ENCODE results near the gene ZNF280A.
"Not testable (repeated sequence)": the region's sequence is repeated elsewhere in the genome, so short reads cannot be mapped to it uniquely, and the experiment has no call there.

ZNF280A gene

GRCh38 chr22:22536916-22537315 is 16.8 kb upstream of the ZNF280A start:
- no peak for DNase-seq (ENCODE audit: low spot score)
- no peak for TF ChIP-seq CTCF (IDR thresholded peaks at IDR 0.05; ENCODE audit: extremely low read depth, missing control alignments)

GRCh38 chr22:22536515-22536914 is 16.4 kb upstream of the ZNF280A start:
- DNase-seq (ENCODE audit: low spot score) = no peak
- no peak for TF ChIP-seq CTCF (IDR thresholded peaks at IDR 0.05; ENCODE audit: extremely low read depth, missing control alignments)

- TF ChIP-seq CTCF (IDR thresholded peaks at IDR 0.05; ENCODE audit: extremely low read depth, missing control alignments) = no peak
- no peak for DNase-seq (ENCODE audit: low spot score)
Measured at GRCh38 chr22:22535662-22536061, 15.6 kb upstream of the ZNF280A start.

GRCh38 chr22:22534604-22535415 is 14.7 kb upstream of the ZNF280A start:
- no peak for TF ChIP-seq CTCF (IDR thresholded peaks at IDR 0.05; ENCODE audit: extremely low read depth, missing control alignments)
- DNase-seq (ENCODE audit: low spot score) = no peak

- no peak for TF ChIP-seq CTCF (IDR thresholded peaks at IDR 0.05; ENCODE audit: extremely low read depth, missing control alignments)
- no peak for DNase-seq (ENCODE audit: low spot score)
Measured at GRCh38 chr22:22533863-22534262, 13.8 kb upstream of the ZNF280A start.

- TF ChIP-seq CTCF (IDR thresholded peaks at IDR 0.05; ENCODE audit: extremely low read depth, missing control alignments) = no peak
Measured at GRCh38 chr22:22533417-22533816, 13.3 kb upstream of the ZNF280A start.

GRCh38 chr22:22532547-22533071 is 12.5 kb upstream of the ZNF280A start:
- not testable (repeated sequence) for DNase-seq (ENCODE audit: low spot score)

More at GRCh38 chr22:22533417-22533816, 13.3 kb upstream of the ZNF280A start:
- DNase-seq (ENCODE audit: low spot score) = no peak
